ENCODE data around the gene TACC3. TPM values are rescaled to one million over a fixed set of nuclear protein-coding genes. Genes with fewer than 3 reads are reported as not detected.

The TACC3 gene
- polyA plus RNA-seq, 1 of the 3 experiments (the other 2 are of a cell fraction): 49.5 TPM

DNA sequence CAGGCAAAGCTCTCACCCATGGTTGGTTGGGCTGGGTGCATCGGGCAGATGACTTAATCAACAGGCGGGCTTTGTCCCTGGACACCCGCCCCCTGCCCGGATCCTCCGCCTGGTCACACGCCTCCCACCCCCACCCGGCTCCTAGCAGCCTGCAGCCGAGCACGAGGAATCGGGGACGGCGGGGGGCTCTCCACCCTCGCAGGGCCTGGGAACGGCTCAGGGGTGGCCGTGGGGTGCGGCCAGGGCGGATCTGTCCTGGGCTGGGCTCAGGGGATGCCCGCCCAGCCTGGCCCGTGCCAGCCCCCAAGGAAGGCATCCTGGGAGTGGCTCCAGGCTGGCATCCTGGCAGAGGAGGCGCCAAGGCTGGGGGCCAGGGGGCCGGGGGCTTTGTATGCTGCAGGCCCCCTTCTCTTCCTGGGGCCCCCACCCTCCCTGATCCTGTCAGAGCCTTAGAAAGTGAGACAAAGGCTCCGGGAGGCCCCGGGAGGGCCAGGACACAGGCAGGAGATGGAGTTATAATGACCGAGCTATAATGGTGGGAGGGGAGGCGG lies 39.3 kb downstream of the TACC3 start:
- 80% methylated on average over 11 of the region's 25 CpGs for WGBS (ENCODE audit: low lambda C conversion rate)
- Histone ChIP-seq H4K20me1 (ENCODE audit: insufficient read depth) (no peaks in the 10 kb centered on the region), H2AFZ (ENCODE audit: low read depth) (no peak overlapping the region), H3K36me3 (replicated peaks in 1 of 2; ENCODE audit: control insufficient read depth in 1 of 2, insufficient read depth in 2 of 2, low read length in 1 of 2) (no peaks in the 10 kb centered on the region), H3K4me3 (ENCODE audit: low read depth in 2 of 2, low read length in 1 of 2) (no peak overlapping the region), H3K27me3 (ENCODE audit: insufficient read depth) (no peaks in the 10 kb centered on the region), H3K9me2 (no peaks in the 10 kb centered on the region), H3K4me2 (no peak overlapping the region), H3K9ac (no peak overlapping the region), H3K4me1 (ENCODE audit: control insufficient read depth in 1 of 2, insufficient read depth in 2 of 2, low read depth in 1 of 2, low read length in 1 of 2) (peaks cover 0 to 8% of the 10 kb centered on the region in 2 experiments; a peak in 1 of 4 replicates), H3F3A (replicated peaks; ENCODE audit: insufficient read depth) (no peaks in the 10 kb centered on the region), H3K27ac (ENCODE audit: low read depth in 2 of 2, low read length in 1 of 2) (no peak overlapping the region), H3K9me3 (no peaks in the 10 kb centered on the region), H3K79me2 (ENCODE audit: insufficient read depth) (no peaks in the 10 kb centered on the region)
- ChIA-PET CTCF (interaction anchor here (0.6 to 12.0 kb wide), 2 partner anchors 12 to 48 kb away, joined by 3 to 88 read pairs; no protein-coding TSS in a partner anchor), POLR2A (no interaction called here)
- TF ChIP-seq, protein P1, sequence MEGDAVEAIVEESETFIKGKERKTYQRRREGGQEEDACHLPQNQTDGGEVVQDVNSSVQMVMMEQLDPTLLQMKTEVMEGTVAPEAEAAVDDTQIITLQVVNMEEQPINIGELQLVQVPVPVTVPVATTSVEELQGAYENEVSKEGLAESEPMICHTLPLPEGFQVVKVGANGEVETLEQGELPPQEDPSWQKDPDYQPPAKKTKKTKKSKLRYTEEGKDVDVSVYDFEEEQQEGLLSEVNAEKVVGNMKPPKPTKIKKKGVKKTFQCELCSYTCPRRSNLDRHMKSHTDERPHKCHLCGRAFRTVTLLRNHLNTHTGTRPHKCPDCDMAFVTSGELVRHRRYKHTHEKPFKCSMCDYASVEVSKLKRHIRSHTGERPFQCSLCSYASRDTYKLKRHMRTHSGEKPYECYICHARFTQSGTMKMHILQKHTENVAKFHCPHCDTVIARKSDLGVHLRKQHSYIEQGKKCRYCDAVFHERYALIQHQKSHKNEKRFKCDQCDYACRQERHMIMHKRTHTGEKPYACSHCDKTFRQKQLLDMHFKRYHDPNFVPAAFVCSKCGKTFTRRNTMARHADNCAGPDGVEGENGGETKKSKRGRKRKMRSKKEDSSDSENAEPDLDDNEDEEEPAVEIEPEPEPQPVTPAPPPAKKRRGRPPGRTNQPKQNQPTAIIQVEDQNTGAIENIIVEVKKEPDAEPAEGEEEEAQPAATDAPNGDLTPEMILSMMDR (IDR thresholded peaks at IDR 0.05): no peak
- no peak for TF ChIP-seq NFIC (IDR thresholded peaks at IDR 0.05; ENCODE audit: borderline replicate concordance)
- TF ChIP-seq TEAD4 (IDR thresholded peaks at IDR 0.05; ENCODE audit: borderline replicate concordance, insufficient read depth): no peak
- DNase-seq: peak; percentile 54

DNA sequence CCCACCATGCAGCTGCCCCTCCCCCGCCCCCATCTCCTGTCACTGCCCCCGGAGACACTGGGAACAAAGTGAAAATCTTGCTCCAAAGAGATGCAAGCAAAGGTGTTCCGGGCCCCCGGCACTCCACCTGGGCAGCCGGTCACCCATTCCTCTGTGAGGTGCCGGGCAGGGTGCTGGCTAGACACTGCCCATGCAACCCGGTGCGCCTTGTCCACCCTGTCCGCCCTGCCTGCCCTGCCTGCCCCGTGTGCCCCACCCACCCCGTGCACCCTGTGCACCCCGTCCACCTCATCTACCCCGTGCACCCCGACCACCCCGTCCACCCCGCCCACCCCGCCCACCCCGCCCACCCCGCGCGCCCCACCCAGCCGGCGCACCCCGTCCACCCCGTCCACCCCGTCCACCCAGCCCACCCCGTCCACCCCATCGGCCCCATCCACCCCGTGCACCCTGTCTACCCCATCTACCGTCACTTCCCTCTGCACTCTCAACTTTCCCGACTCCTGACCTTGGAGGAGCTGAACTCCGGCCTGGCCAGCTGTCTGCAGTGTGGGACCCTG lies 39.9 kb downstream of the TACC3 start:
- ChIA-PET POLR2A (no interaction called here), CTCF (interaction anchor here (0.6 to 12.0 kb wide), 2 partner anchors 13 to 47 kb away, joined by 3 to 88 read pairs; no protein-coding TSS in a partner anchor)
- TF ChIP-seq MEF2A (IDR thresholded peaks at IDR 0.05; ENCODE audit: borderline replicate concordance, low read depth) (no peak), FOXJ3 (CRISPR knock-in tag; IDR thresholded peaks at IDR 0.05) (no peak), EP300 (IDR thresholded peaks at IDR 0.05; ENCODE audit: borderline replicate concordance in 1 of 2, low read depth in 1 of 2, low read length in 1 of 2) (no peak), GABPA (IDR thresholded peaks at IDR 0.05; ENCODE audit: low read depth) (no peak), NRF1 (IDR thresholded peaks at IDR 0.05; ENCODE audit: low read depth, low read length) (no peak), TEAD4 (IDR thresholded peaks at IDR 0.05; ENCODE audit: borderline replicate concordance, insufficient read depth) (no peak), RAD21 (IDR thresholded peaks at IDR 0.05; ENCODE audit: low read length) (no peak), RCOR1 (IDR thresholded peaks at IDR 0.05; ENCODE audit: low read length) (no peak), YY1 (IDR thresholded peaks at IDR 0.05; ENCODE audit: low read depth) (no peak), GATA2 (CRISPR knock-in tag; IDR thresholded peaks at IDR 0.05) (no peak), EZH2phosphoT487 (IDR thresholded peaks at IDR 0.05; ENCODE audit: borderline replicate concordance, low read depth) (no peak), CHD2 (IDR thresholded peaks at IDR 0.05; ENCODE audit: low read length, partially characterized antibody) (no peak), FOXM1 (IDR thresholded peaks at IDR 0.05; ENCODE audit: low read depth) (no peak), POLR2AphosphoS5 (IDR thresholded peaks at IDR 0.05; ENCODE audit: low read depth, low read length) (no peak)
- TF ChIP-seq, protein P2, sequence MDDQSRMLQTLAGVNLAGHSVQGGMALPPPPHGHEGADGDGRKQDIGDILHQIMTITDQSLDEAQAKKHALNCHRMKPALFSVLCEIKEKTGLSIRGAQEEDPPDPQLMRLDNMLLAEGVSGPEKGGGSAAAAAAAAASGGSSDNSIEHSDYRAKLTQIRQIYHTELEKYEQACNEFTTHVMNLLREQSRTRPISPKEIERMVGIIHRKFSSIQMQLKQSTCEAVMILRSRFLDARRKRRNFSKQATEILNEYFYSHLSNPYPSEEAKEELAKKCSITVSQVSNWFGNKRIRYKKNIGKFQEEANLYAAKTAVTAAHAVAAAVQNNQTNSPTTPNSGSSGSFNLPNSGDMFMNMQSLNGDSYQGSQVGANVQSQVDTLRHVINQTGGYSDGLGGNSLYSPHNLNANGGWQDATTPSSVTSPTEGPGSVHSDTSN (IDR thresholded peaks at IDR 0.05): no peak
- TF ChIP-seq, protein P3, sequence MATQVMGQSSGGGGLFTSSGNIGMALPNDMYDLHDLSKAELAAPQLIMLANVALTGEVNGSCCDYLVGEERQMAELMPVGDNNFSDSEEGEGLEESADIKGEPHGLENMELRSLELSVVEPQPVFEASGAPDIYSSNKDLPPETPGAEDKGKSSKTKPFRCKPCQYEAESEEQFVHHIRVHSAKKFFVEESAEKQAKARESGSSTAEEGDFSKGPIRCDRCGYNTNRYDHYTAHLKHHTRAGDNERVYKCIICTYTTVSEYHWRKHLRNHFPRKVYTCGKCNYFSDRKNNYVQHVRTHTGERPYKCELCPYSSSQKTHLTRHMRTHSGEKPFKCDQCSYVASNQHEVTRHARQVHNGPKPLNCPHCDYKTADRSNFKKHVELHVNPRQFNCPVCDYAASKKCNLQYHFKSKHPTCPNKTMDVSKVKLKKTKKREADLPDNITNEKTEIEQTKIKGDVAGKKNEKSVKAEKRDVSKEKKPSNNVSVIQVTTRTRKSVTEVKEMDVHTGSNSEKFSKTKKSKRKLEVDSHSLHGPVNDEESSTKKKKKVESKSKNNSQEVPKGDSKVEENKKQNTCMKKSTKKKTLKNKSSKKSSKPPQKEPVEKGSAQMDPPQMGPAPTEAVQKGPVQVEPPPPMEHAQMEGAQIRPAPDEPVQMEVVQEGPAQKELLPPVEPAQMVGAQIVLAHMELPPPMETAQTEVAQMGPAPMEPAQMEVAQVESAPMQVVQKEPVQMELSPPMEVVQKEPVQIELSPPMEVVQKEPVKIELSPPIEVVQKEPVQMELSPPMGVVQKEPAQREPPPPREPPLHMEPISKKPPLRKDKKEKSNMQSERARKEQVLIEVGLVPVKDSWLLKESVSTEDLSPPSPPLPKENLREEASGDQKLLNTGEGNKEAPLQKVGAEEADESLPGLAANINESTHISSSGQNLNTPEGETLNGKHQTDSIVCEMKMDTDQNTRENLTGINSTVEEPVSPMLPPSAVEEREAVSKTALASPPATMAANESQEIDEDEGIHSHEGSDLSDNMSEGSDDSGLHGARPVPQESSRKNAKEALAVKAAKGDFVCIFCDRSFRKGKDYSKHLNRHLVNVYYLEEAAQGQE (IDR thresholded peaks at IDR 0.05; ENCODE audit: low read depth, low read length): no peak
- TF ChIP-seq, protein P4, sequence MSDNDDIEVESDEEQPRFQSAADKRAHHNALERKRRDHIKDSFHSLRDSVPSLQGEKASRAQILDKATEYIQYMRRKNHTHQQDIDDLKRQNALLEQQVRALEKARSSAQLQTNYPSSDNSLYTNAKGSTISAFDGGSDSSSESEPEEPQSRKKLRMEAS (IDR thresholded peaks at IDR 0.05; ENCODE audit: low read depth): no peak
- Histone ChIP-seq H2AFZ (ENCODE audit: low read depth) (no peak overlapping the region), H3K9me3 (no peaks in the 10 kb centered on the region), H3K4me3 (ENCODE audit: low read depth in 2 of 2, low read length in 1 of 2) (no peak overlapping the region), H3K4me2 (no peak overlapping the region), H3F3A (replicated peaks; ENCODE audit: insufficient read depth) (no peaks in the 10 kb centered on the region), H3K9ac (no peak overlapping the region), H3K4me1 (ENCODE audit: control insufficient read depth in 1 of 2, insufficient read depth in 2 of 2, low read depth in 1 of 2, low read length in 1 of 2) (peaks cover 0 to 6% of the 10 kb centered on the region in 2 experiments; a peak in 1 of 4 replicates), H3K9me2 (no peaks in the 10 kb centered on the region), H3K27ac (ENCODE audit: low read depth in 2 of 2, low read length in 1 of 2) (no peak overlapping the region), H3K36me3 (replicated peaks in 1 of 2; ENCODE audit: control insufficient read depth in 1 of 2, insufficient read depth in 2 of 2, low read length in 1 of 2) (no peaks in the 10 kb centered on the region), H4K20me1 (ENCODE audit: insufficient read depth) (no peaks in the 10 kb centered on the region), H3K27me3 (ENCODE audit: insufficient read depth) (no peaks in the 10 kb centered on the region), H3K79me2 (ENCODE audit: insufficient read depth) (no peaks in the 10 kb centered on the region)
- no peak for DNase-seq
- WGBS (ENCODE audit: low lambda C conversion rate): 70% methylated on average over 31 of the region's 32 CpGs

All from SK-N-SH (cell line).